Measurements from ENCODE around the gene INSIG2. TPM values are rescaled to one million over a fixed set of nuclear protein-coding genes. Genes with fewer than 3 reads are reported as not detected.

Gene INSIG2
- polyA plus RNA-seq, 1 of the 3 experiments (the other 2 are of a cell fraction): 8.7 TPM

GRCh38 chr2:118044854-118045253 is 43.4 kb upstream of the INSIG2 start:
- no peaks in the 10 kb centered on the region for H3K36me3 ChIP-seq (replicated peaks in 1 of 2; ENCODE audit: control insufficient read depth in 1 of 2, insufficient read depth in 2 of 2, low read length in 1 of 2)
- no peak overlapping the region for H3K4me2 ChIP-seq
- TF ChIP-seq SIN3A (IDR thresholded peaks at IDR 0.05; ENCODE audit: borderline replicate concordance, low read depth, low read length) (no peak), MXI1 (IDR thresholded peaks at IDR 0.05; ENCODE audit: low read depth, low read length) (no peak), CHD2 (IDR thresholded peaks at IDR 0.05; ENCODE audit: low read length, partially characterized antibody) (no peak), MEF2A (IDR thresholded peaks at IDR 0.05; ENCODE audit: borderline replicate concordance, low read depth) (no peak), GABPA (IDR thresholded peaks at IDR 0.05; ENCODE audit: low read depth) (no peak), RFX5 (IDR thresholded peaks at IDR 0.05; ENCODE audit: low read length) (no peak), FOXM1 (IDR thresholded peaks at IDR 0.05; ENCODE audit: low read depth) (no peak)
- TF ChIP-seq, protein P1, sequence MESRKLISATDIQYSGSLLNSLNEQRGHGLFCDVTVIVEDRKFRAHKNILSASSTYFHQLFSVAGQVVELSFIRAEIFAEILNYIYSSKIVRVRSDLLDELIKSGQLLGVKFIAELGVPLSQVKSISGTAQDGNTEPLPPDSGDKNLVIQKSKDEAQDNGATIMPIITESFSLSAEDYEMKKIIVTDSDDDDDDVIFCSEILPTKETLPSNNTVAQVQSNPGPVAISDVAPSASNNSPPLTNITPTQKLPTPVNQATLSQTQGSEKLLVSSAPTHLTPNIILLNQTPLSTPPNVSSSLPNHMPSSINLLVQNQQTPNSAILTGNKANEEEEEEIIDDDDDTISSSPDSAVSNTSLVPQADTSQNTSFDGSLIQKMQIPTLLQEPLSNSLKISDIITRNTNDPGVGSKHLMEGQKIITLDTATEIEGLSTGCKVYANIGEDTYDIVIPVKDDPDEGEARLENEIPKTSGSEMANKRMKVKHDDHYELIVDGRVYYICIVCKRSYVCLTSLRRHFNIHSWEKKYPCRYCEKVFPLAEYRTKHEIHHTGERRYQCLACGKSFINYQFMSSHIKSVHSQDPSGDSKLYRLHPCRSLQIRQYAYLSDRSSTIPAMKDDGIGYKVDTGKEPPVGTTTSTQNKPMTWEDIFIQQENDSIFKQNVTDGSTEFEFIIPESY (IDR thresholded peaks at IDR 0.05; ENCODE audit: borderline replicate concordance, low read depth): no peak
- ChIA-PET CTCF (interaction anchor here (0.5 kb wide), 1 partner anchor 139 kb away, joined by 3 read pairs; no protein-coding TSS in a partner anchor), POLR2A (no interaction called here)
- H3K4me3 ChIP-seq (ENCODE audit: low read depth in 2 of 2, low read length in 1 of 2): no peak overlapping the region
- H3K9me2 ChIP-seq: no peaks in the 10 kb centered on the region
- H3K79me2 ChIP-seq (ENCODE audit: insufficient read depth): no peaks in the 10 kb centered on the region
- H3K9me3 ChIP-seq: no peaks in the 10 kb centered on the region
- H2AFZ ChIP-seq (ENCODE audit: low read depth): no peak overlapping the region
- no peaks in the 10 kb centered on the region for H3F3A ChIP-seq (replicated peaks; ENCODE audit: insufficient read depth)
- no peaks in the 10 kb centered on the region; the same call in 1 of the 2 replicates for H3K27me3 ChIP-seq (ENCODE audit: insufficient read depth)
- no peak for DNase-seq
- H3K27ac ChIP-seq (ENCODE audit: low read depth in 2 of 2, low read length in 1 of 2): no peak overlapping the region
- WGBS (ENCODE audit: low lambda C conversion rate): 33% methylated on average over 2 of the region's 2 CpGs
- no peaks in the 10 kb centered on the region for H4K20me1 ChIP-seq (ENCODE audit: insufficient read depth)
- H3K4me1 ChIP-seq (ENCODE audit: control insufficient read depth in 1 of 2, insufficient read depth in 2 of 2, low read depth in 1 of 2, low read length in 1 of 2): 0 out of 4 replicates have a peak, but pooled peaks cover 0 to 8% of the 10 kb centered on the region in 2 experiments
- no peak overlapping the region for H3K9ac ChIP-seq

DNA sequence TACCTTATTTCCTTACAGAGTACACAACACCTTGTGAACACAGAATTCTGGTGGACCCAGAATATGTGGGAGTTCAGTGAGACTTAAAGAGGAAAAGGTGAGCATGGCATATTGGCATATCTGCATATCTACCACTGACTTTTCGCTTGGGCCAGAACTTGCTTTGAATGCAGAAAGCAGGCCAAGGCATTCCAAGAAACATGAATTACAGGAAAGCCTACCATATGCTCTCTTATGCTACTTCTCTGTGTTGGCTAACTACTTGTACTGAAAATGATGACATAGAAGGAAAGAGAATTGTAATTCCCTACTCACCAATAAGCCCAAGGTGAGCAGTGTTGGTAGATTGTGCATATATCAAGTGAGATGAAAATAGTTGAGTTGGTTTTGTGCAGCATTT is 43.0 kb upstream of the INSIG2 start:
- Histone ChIP-seq H3K9me2 (no peaks in the 10 kb centered on the region), H3K4me3 (ENCODE audit: low read depth in 2 of 2, low read length in 1 of 2) (no peak overlapping the region), H3K27me3 (ENCODE audit: insufficient read depth) (no peaks in the 10 kb centered on the region; the same call in 1 of the 2 replicates), H4K20me1 (ENCODE audit: insufficient read depth) (no peaks in the 10 kb centered on the region), H3K4me1 (ENCODE audit: control insufficient read depth in 1 of 2, insufficient read depth in 2 of 2, low read depth in 1 of 2, low read length in 1 of 2) (peaks cover 0 to 8% of the 10 kb centered on the region in 2 experiments; a peak in 1 of 4 replicates), H3K4me2 (no peak overlapping the region), H3K36me3 (replicated peaks in 1 of 2; ENCODE audit: control insufficient read depth in 1 of 2, insufficient read depth in 2 of 2, low read length in 1 of 2) (no peaks in the 10 kb centered on the region), H3K9me3 (no peaks in the 10 kb centered on the region), H3K9ac (no peak overlapping the region), H3K27ac (ENCODE audit: low read depth in 2 of 2, low read length in 1 of 2) (no peak overlapping the region), H3F3A (replicated peaks; ENCODE audit: insufficient read depth) (no peaks in the 10 kb centered on the region), H3K79me2 (ENCODE audit: insufficient read depth) (no peaks in the 10 kb centered on the region), H2AFZ (ENCODE audit: low read depth) (no peak overlapping the region)
- POLR2A ChIA-PET: no interaction called here
- no peak for DNase-seq
- CTCF ChIA-PET: interaction anchor here (1.7 to 3.5 kb wide), 3 partner anchors 8 to 182 kb away, joined by 4 to 23 read pairs (median 19); no protein-coding TSS in a partner anchor
- no peak for TF ChIP-seq NFIC (IDR thresholded peaks at IDR 0.05; ENCODE audit: borderline replicate concordance)
- TF ChIP-seq CHD2 (IDR thresholded peaks at IDR 0.05; ENCODE audit: low read length, partially characterized antibody): no peak
- no peak for TF ChIP-seq TAF1 (IDR thresholded peaks at IDR 0.05; ENCODE audit: borderline replicate concordance, low read depth, low read length)
- no peak for TF ChIP-seq MXI1 (IDR thresholded peaks at IDR 0.05; ENCODE audit: low read depth, low read length)
- TF ChIP-seq ELF1 (IDR thresholded peaks at IDR 0.05): no peak
- no peak for TF ChIP-seq SMC3 (IDR thresholded peaks at IDR 0.05; ENCODE audit: low read depth, low read length)
- TF ChIP-seq POLR2AphosphoS5 (IDR thresholded peaks at IDR 0.05; ENCODE audit: low read depth, low read length): no peak
- no peak for TF ChIP-seq IRF3 (IDR thresholded peaks at IDR 0.05; ENCODE audit: low read depth, low read length)
- TF ChIP-seq FOSL2 (IDR thresholded peaks at IDR 0.05; ENCODE audit: borderline replicate concordance, low read depth): no peak
- TF ChIP-seq MAX (IDR thresholded peaks at IDR 0.05; ENCODE audit: low read depth): no peak
- TF ChIP-seq TCF12 (IDR thresholded peaks at IDR 0.05): no peak
- no peak for TF ChIP-seq FOXM1 (IDR thresholded peaks at IDR 0.05; ENCODE audit: low read depth)
- TF ChIP-seq RFX5 (IDR thresholded peaks at IDR 0.05; ENCODE audit: low read length): no peak
- no peak for TF ChIP-seq EP300 (IDR thresholded peaks at IDR 0.05; ENCODE audit: borderline replicate concordance in 1 of 2, low read depth in 1 of 2, low read length in 1 of 2)
- 29% methylated on average over 1 of the region's 1 CpG for WGBS (ENCODE audit: low lambda C conversion rate)
